Neural crest cell (in vitro differentiated cells): Measurements from ENCODE around the gene CD58. TPM values are rescaled to one million over a fixed set of nuclear protein-coding genes. Genes with fewer than 3 reads are reported as not detected.
"Not testable (repeated sequence)": the region's sequence is repeated elsewhere in the genome, so short reads cannot be mapped to it uniquely, and the experiment has no call there.

ENCODE experiments used
- DNase-seq: peaks from one replicate; pipeline ENCODE4 v3.0.0; 2021; ENCODE audit warnings: low read depth, mixed read lengths, low spot score
- H3K27ac Mint-ChIP-seq: one replicate; pipeline ENCODE4 v1.8.0; 2021; ENCODE audit warnings: mild to moderate bottlenecking, mixed read lengths; ENCODE audit not compliant: unreplicated experiment
- H3K27me3 Mint-ChIP-seq: 2 replicates; pipeline ENCODE4 v1.8.0; 2021; ENCODE audit warnings: low read depth, mild to moderate bottlenecking, mixed read lengths
- H3K36me3 Mint-ChIP-seq: 2 replicates; pipeline ENCODE4 v1.8.0; 2021; ENCODE audit warnings: low read depth, mild to moderate bottlenecking, mixed read lengths
- H3K4me1 Mint-ChIP-seq: 2 replicates; pipeline ENCODE4 v1.8.0; 2021; ENCODE audit warnings: mixed read lengths
- H3K4me3 Mint-ChIP-seq: one replicate; pipeline ENCODE4 v1.8.0; 2021; ENCODE audit warnings: mild to moderate bottlenecking, mixed read lengths
- H3K9me3 Mint-ChIP-seq: 2 replicates; pipeline ENCODE4 v1.8.0; 2021; ENCODE audit warnings: mixed read lengths
- CTCF ChIP-seq: fragments of 200-600 bp; sonication (generic); conservative IDR thresholded peaks from 2 replicates; pipeline ENCODE4 v1.5.0; 2021; ENCODE audit warnings: antibody characterized with exemption, mild to moderate bottlenecking
- total RNA-seq: library from RNA; stranded (reverse); gene quantifications from 2 replicates; pipeline ENCODE4 v1.2.1, GENCODE V29; 2021

The CD58 gene
- total RNA-seq, 1 donor from 2014 or later: 7.1 TPM

GRCh38 chr1:116605315-116605714 is 34.5 kb upstream of the CD58 start:
- no peaks in the 10 kb centered on the region for H3K9me3 Mint-ChIP-seq
- no peak overlapping the region for H3K4me3 Mint-ChIP-seq
- H3K27me3 Mint-ChIP-seq: no peaks in the 10 kb centered on the region
- peaks cover 45% of the 10 kb centered on the region for H3K4me1 Mint-ChIP-seq
- no peak overlapping the region for H3K27ac Mint-ChIP-seq
- no peak for DNase-seq
- no peaks in the 10 kb centered on the region for H3K36me3 Mint-ChIP-seq
- no peak for TF ChIP-seq CTCF

GRCh38 chr1:116604408-116604807 is 33.6 kb upstream of the CD58 start:
- Mint-ChIP-seq H3K4me1 (peaks cover 36% of the 10 kb centered on the region), H3K27ac (peak overlapping the region; percentile 68)
- H3K36me3 Mint-ChIP-seq, H3K4me3 Mint-ChIP-seq, H3K27me3 Mint-ChIP-seq, DNase-seq, H3K9me3 Mint-ChIP-seq: not testable (repeated sequence)

- not testable (repeated sequence) for H3K4me3 Mint-ChIP-seq, H3K27me3 Mint-ChIP-seq, H3K36me3 Mint-ChIP-seq, H3K9me3 Mint-ChIP-seq, DNase-seq, H3K27ac Mint-ChIP-seq
- peaks cover 33% of the 10 kb centered on the region for H3K4me1 Mint-ChIP-seq
These were observed 32.8 kb upstream of the CD58 start for GRCh38 chr1:116603646-116604045.

- not testable (repeated sequence) for H3K4me3 Mint-ChIP-seq, DNase-seq, H3K27ac Mint-ChIP-seq, H3K9me3 Mint-ChIP-seq, H3K36me3 Mint-ChIP-seq, H3K27me3 Mint-ChIP-seq
- H3K4me1 Mint-ChIP-seq: peaks cover 16% of the 10 kb centered on the region
These were observed 28.5 kb upstream of the CD58 start for GRCh38 chr1:116599369-116599768.

GRCh38 chr1:116598420-116599036 is 27.7 kb upstream of the CD58 start:
- H3K4me1 Mint-ChIP-seq: peaks cover 12% of the 10 kb centered on the region
- H3K9me3 Mint-ChIP-seq, H3K4me3 Mint-ChIP-seq, H3K36me3 Mint-ChIP-seq, H3K27ac Mint-ChIP-seq, DNase-seq, H3K27me3 Mint-ChIP-seq: not testable (repeated sequence)

- not testable (repeated sequence) for DNase-seq, H3K27ac Mint-ChIP-seq, H3K36me3 Mint-ChIP-seq, H3K9me3 Mint-ChIP-seq, H3K4me3 Mint-ChIP-seq, H3K27me3 Mint-ChIP-seq
- H3K4me1 Mint-ChIP-seq: peaks cover 17% of the 10 kb centered on the region
These were observed 26.6 kb upstream of the CD58 start for GRCh38 chr1:116597388-116597787.

GRCh38 chr1:116596742-116597307 is 26.0 kb upstream of the CD58 start:
- not testable (repeated sequence) for H3K27ac Mint-ChIP-seq, H3K27me3 Mint-ChIP-seq, H3K9me3 Mint-ChIP-seq, H3K4me3 Mint-ChIP-seq, DNase-seq, H3K36me3 Mint-ChIP-seq
- H3K4me1 Mint-ChIP-seq: peaks cover 23% of the 10 kb centered on the region

GRCh38 chr1:116595946-116596741 is 25.3 kb upstream of the CD58 start:
- DNase-seq: peak; percentile 44
- H3K27me3 Mint-ChIP-seq, H3K4me3 Mint-ChIP-seq, H3K27ac Mint-ChIP-seq, H3K36me3 Mint-ChIP-seq, H3K9me3 Mint-ChIP-seq: not testable (repeated sequence)
- peak; percentile 68 for TF ChIP-seq CTCF
- peaks cover 27% of the 10 kb centered on the region for H3K4me1 Mint-ChIP-seq
